Inflammatory macrophage treated with lipopolysaccharide for 4 hours (primary cell): ENCODE data around the gene NDNF.

Experiments used
- DNase-seq: peaks from one replicate; pipeline ENCODE4 v3.0.0-alpha.2; 2020

Gene NDNF

DNA sequence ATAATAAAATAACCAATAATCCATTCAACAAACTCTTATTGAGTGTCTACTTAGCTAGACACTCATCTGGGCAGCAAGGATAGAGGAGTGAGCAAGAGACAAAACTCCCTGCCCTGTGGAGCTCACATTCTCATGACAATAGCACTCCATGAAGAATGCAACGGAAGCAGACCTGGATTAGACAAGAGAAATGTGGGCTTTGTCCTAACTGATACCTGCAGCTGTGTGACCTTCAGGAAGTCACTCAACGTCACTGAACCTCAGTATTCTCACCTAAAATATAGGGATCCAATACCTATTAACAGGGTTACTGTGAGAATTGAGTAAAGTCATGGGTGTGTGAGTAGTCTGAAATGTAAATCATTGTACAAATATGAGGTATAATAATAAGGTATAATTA, 61.2 kb downstream of the NDNF start:
- DNase-seq, result no peak

- no peak for DNase-seq
These were observed 62.5 kb downstream of the NDNF start for GRCh38 chr4:121009578-121010478.

DNA sequence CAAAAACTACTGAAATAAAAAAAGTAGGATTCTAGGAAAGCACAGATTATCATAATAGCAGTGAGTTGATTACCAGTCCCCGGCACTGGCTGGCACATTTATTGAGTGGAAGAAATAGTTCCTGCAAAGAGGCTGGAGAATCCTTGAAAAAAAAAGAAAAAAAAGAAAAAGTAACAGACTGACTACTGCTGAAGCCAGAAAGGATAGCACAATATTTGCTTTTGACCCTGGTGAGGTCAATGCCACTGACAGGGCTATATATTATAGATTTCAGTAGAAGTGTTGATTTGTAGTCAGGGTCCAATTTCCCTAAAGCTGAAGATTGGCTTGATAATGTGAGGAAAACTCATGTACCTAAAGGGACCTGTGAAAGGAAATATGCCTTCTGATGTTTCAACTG, 64.7 kb downstream of the NDNF start:
- no peak for DNase-seq

- no peak for DNase-seq
These were observed 68.5 kb downstream of the NDNF start for GRCh38 chr4:121003863-121004262.

- no peak for DNase-seq
These were observed 76.9 kb downstream of the NDNF start for GRCh38 chr4:120995266-120996010.

GRCh38 chr4:120994521-120994920, 77.8 kb downstream of the NDNF start:
- no peak for DNase-seq

DNA sequence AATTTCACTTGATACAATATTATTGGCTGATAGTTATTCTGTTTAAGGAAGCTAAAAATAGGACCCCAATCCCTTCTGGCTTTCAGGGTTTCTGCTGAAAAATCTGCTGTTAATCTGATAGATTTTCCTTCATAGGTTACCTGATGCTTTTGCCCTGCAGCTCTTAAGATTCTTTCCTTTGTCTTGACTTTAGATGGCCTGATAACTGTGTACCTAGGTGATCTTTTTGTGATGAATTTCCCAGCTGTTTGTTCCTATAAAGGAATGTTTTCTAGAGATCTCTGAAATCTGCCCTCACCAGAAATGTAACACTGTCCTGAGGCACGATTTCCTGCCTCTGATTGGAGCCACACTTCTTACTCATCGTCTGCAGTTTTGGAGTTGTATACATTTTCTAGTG, 80.5 kb downstream of the NDNF start:
- DNase-seq, result no peak

DNA sequence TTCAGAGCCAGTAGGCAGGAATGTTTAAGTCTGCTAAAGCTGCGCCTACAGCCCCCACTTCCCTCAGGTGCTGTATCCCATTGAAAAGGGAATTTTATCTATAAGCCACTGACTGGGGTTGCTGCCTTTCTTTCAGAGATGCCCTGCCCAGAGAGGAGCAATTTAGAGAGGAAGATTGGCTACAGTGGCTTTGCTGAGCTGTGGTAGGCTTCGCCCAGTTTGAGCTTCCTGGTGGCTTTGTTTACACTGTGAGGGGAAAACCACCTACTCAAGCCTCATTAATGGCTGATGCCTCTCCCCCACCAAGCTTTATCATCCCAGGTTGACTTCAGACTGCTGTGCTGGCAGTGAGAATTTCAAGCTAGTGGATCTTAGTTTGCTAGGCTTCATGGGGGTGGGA, 82.1 kb downstream of the NDNF start:
- DNase-seq, result no peak
